DMS 273 (cell line): ENCODE data around the gene POMT1.
"Not testable (repeated sequence)": the region's sequence is repeated elsewhere in the genome, so short reads cannot be mapped to it uniquely, and the experiment has no call there.

Experiments used
- DNase-seq: peaks from one replicate; lab custom pipeline; 2025; ENCODE audit not compliant: unreplicated experiment; lab: John Stamatoyannopoulos, UW

Gene POMT1, protein sequence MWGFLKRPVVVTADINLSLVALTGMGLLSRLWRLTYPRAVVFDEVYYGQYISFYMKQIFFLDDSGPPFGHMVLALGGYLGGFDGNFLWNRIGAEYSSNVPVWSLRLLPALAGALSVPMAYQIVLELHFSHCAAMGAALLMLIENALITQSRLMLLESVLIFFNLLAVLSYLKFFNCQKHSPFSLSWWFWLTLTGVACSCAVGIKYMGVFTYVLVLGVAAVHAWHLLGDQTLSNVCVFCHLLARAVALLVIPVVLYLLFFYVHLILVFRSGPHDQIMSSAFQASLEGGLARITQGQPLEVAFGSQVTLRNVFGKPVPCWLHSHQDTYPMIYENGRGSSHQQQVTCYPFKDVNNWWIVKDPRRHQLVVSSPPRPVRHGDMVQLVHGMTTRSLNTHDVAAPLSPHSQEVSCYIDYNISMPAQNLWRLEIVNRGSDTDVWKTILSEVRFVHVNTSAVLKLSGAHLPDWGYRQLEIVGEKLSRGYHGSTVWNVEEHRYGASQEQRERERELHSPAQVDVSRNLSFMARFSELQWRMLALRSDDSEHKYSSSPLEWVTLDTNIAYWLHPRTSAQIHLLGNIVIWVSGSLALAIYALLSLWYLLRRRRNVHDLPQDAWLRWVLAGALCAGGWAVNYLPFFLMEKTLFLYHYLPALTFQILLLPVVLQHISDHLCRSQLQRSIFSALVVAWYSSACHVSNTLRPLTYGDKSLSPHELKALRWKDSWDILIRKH

GRCh38 chr9:131502781-131503625 is at the start of gene POMT1:
Gene POMT1, plus strand, starts transcription at chr9:131502918. Its CDS starts 1,301 bp downstream, at chr9:131504219.
- peak; percentile 95 for DNase-seq

DNA sequence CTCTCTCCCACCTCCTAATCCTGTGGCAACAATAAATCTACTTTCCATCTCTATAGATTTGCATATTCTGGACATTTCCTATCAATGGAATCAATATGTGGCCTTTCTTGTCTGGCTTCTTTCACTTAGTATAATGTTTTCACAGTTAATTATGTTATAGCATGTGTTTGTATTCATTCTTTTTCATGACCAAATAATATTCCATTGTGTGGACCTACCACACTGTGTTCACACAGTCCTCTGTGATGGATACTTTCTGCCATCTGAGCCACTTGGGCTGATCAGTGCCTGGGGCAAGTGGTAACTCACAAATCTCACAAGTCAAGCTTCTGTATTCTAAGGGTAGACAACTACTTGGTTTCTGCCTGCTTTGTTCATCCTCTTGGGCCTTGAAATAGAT is 48.7 kb upstream of the POMT1 start:
- DNase-seq = no peak

DNA sequence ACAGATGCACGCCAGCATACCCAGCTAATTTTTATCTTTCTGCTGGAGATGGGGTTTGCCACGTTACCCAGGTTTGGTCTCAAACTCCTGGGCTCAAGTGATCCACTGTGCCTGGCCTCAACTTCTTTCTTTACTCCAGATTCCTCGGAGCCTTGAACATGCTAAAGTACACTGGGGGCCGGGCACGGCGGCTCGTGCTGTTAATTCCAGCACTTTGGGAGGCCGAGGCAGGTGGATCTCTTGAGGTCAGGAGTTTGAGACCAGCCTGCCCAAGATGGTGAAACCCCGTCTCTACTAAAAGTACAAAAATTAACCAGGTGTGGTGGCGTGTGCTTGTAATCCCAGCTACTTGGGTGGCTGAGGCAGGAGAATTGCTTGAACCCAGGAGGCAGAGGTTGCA is 47.1 kb upstream of the POMT1 start:
- not testable (repeated sequence) for DNase-seq

GRCh38 chr9:131457746-131458145 is 45.0 kb upstream of the POMT1 start:
- no peak for DNase-seq

DNA sequence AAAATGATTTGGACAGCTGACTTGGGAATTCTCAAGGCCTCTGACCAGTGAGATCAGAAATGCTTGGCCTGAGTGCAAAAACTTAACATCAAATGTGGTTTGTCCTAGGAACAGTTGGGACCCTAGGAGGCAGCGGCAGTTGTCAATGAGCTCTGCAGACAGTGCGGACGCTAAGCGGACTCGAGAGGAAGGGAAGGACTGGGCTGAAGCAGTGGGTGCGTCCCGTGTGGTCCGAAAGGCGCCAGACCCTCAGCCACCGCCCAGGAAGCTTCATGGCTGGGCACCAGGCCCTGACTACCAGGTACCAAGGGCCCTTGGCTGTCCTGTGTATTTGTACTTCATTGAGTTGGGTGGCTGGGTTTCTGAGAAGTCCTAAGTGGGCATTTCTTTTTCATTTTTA is 43.7 kb upstream of the POMT1 start:
- no peak for DNase-seq

DNA sequence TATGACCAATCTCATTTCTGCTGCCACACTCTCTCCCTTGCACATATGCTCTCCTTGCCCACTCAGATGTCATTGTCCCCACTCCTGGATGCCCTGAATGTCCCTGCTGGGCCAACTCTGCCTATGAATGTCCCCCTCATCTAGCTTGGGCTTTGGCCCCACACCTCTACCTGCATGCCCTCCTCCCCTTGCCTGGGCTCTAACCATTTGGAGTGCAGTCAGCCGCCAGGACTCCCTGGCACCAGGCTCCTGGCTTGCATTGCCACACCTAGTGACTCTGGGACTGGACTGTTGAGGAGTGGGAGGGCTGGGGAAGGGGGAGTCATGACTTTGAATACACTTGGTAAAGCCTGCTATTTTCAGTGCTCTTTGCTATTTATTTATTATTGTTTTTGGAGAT is 41.6 kb upstream of the POMT1 start:
- DNase-seq = no peak

GRCh38 chr9:131464354-131465000 is 38.2 kb upstream of the POMT1 start:
- no peak for DNase-seq

GRCh38 chr9:131465401-131465800 is 37.3 kb upstream of the POMT1 start:
- no peak for DNase-seq

- no peak for DNase-seq
These were observed 35.3 kb upstream of the POMT1 start for GRCh38 chr9:131467214-131467935.

DNA sequence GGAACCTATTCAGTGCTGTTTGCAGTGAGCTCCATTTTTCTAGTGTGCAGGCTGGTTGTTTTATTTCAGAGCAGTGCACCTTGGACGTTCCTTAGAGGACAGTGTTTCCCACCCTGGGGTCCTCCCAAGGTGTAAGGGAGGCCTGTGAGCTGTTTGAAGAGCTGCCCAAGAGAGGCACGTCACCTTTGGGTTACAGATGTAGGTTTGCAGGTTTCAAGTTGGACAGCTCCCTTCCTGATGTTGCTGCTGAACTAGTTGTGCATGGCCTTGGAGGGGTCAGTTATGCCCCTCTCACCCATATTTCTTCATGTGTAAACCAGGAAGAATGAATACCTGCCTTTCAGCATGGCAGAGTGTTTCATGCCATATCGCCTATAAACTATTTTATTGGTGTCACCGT is 34.7 kb upstream of the POMT1 start:
- DNase-seq = no peak

DNA sequence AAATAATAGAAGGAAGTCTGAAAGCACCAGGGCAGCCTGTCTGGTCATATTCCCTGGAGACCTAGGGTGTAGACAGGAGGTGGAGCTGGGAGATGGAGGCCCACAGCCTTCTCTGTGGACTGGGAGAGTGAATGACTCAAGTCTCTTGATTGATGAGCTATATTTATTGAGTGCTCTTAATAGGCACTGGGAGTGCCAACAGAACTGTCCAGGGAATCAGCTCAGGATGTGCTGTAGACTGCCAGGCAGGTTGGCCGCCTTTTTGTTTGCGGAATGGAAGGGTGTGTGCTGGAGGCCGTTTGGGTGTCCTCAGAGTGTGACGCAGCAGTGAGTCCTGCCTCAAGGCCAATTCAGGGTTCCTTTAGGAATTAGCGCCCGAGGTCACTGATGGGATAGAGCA is 33.4 kb upstream of the POMT1 start:
- DNase-seq = no peak

DNA sequence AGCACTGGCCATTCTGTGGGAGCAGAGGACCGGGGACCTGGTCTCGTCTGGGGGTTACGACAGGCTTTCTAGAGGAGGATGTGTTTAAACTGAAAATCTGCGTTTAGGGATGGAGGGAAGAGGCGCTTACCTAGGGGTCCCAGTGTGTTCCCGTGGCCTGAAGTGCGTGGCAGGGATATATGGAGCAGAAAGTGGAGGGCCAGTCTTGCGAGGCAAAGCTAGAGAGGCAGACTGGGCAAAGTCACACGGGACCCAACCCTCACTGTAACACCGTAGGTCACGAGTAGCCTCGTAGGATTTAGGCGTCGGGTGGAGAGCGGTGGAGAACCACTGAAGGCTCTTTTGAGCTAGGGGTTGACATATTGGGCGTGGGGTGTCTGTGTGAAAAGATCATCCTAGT is 32.8 kb upstream of the POMT1 start:
- no peak for DNase-seq

- no peak for DNase-seq
These were observed 32.1 kb upstream of the POMT1 start for GRCh38 chr9:131470581-131470991.

DNA sequence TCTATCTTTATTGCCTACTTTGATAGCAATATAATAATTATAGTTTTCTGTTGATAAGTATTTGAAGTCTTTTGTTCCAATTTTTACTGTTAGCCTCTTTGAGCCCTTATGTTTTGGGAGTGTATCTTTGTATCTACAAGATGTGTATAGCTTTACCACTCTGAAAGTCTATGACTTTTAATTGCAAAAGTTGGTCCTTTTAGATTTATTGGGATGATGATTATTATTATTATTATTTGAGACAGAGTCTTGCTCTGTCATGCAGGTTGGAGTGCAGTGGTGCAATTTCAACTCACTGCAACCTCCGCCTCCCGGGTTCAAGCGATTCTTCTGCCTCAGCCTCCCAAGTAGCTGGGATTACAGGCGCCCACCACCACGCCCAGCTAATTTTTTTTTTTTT is 30.6 kb upstream of the POMT1 start:
- not testable (repeated sequence) for DNase-seq

DNA sequence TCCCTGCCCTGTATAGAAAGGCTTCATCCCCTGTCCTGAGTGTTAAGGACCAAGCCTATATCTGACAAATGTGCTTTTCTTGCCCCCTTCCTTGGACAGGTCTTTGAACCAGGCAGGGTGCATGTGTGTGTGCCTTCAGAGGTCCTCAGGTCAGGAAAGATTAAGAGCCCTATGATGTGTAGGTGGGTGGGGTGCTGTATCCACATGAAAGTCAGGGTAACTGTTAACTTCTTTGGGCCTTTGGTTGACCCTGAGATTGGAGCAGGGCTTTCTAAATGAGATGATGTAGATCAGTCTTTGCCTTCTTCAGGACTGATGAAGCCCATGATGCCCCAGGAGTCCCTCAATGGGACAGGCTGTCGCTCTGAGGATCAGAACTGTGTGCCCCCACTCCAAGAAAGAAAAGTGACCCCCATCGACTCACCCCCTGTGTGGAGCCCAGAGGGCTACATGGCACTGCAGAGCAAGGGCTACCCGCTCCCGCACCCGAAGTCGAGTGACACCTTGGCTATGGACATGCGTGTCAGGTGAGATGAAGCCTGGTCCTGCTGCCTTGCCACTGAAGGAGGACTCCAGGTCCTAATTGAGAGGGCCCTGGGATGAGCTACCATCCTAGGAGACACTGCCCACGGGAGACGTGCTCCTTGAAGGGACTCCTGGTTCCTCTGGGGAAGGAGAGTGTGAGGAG is 29.4 kb upstream of the POMT1 start:
- DNase-seq = no peak

DNA sequence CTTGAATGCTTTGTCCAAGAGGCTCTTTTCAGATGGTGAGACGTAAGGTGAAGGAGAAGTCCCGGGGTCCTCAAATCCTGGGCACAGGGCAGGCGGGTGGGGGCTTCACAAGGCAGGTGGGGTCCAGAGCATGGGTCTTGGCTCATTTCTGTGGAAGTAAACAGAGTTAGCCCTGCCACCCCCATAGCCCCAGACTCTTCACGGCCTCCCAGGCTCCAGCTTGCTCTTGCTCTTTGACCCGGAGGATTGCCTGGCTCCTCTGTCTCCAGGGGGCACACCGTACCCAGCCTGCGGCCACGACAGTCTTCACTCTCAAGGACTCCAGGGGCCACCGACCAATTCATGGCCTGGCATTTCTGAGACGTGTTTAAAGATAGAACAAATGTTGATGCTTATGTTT is 28.8 kb upstream of the POMT1 start:
- DNase-seq = no peak

DNA sequence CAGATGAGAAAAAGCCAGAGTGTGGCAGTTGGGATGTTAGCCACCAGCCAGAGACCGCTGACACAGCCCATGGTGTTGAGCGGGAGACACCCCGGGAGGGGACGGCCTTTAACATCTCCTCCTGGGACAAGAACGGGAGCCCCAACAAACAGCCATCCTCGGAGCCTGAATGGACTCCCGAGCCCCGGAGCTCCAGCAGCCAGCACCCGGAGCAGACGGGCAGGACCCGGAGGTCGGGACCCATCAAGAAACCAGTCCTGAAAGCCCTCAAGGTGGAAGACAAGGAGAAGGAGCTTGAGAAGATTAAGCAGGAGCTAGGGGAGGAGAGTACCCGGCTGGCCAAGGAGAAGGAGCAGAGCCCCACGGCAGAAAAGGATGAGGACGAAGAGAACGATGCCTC is 28.0 kb upstream of the POMT1 start:
- DNase-seq = no peak

DNA sequence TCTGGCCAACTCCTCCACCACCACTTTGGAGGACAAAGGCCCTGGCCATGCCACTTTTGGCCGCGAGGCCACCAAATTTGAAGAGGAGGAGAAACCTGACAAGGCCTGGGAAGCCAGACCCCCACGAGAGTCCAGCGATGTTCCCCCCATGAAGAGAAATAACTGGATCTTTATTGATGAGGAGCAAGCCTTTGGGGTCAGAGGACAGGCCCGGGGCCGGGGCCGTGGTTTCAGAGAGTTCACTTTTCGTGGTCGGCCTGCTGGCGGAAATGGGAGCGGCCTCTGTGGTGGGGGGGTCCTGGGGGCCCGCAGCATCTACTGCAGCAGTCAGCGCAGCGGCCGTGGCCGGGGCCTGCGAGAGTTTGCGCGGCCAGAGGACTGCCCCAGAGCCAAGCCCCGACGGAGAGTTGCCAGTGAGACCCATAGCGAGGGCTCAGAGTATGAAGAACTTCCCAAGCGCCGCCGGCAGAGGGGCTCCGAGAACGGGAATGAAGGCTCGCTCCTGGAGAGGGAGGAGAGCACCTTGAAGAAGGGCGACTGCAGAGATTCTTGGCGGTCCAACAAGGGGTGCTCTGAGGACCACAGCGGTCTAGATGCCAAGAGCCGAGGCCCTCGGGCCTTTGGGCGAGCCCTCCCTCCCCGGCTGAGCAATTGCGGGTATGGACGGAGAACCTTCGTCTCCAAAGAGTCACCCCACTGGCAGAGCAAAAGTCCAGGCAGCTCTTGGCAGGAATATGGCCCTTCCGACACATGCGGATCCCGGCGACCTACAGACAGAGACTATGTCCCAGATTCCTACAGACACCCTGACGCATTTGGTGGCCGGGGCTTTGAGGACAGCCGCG is 27.4 kb upstream of the POMT1 start:
- no peak for DNase-seq
